Mesothelial cell of epicardium (in vitro differentiated cells): ENCODE data around the gene MS4A14. TPM values are rescaled to one million over a fixed set of nuclear protein-coding genes. Genes with fewer than 3 reads are reported as not detected.

Experiments
- DNase-seq, 2 experiments: peaks; one replicate each; pipeline ENCODE4 v3.0.0; 2021; ENCODE audit warnings: low spot score in 2 of 2; ENCODE audit not compliant: unreplicated experiment in 2 of 2
- H3K27ac Mint-ChIP-seq: 2 replicates; pipeline ENCODE4 v1.8.0; 2021; ENCODE audit warnings: mixed read lengths
- H3K27me3 Mint-ChIP-seq: 2 replicates; pipeline ENCODE4 v1.8.0; 2021; ENCODE audit warnings: low read depth, mixed read lengths
- H3K36me3 Mint-ChIP-seq: 2 replicates; pipeline ENCODE4 v1.8.0; 2021; ENCODE audit warnings: mixed read lengths
- H3K4me1 Mint-ChIP-seq: 2 replicates; pipeline ENCODE4 v1.8.0; 2021; ENCODE audit warnings: mixed read lengths
- H3K4me3 Mint-ChIP-seq: 2 replicates; pipeline ENCODE4 v1.8.0; 2021; ENCODE audit warnings: mild to moderate bottlenecking, moderate library complexity, mixed read lengths
- H3K9me3 Mint-ChIP-seq: 2 replicates; pipeline ENCODE4 v1.8.0; 2021; ENCODE audit warnings: mixed read lengths
- total RNA-seq: library from RNA; stranded (reverse); gene quantifications from 3 replicates; pipeline ENCODE4 v1.2.1, GENCODE V29; 2021
- TF ChIP-seq, protein P1 (sequence below): fragments of 200-600 bp; sonication (generic); IDR thresholded peaks from one replicate; pipeline ENCODE4 v1.5.0; 2021; ENCODE audit warnings: antibody characterized with exemption; ENCODE audit not compliant: unreplicated experiment

MS4A14 gene
- total RNA-seq, 1 donor from 2014 or later = not detected

DNA sequence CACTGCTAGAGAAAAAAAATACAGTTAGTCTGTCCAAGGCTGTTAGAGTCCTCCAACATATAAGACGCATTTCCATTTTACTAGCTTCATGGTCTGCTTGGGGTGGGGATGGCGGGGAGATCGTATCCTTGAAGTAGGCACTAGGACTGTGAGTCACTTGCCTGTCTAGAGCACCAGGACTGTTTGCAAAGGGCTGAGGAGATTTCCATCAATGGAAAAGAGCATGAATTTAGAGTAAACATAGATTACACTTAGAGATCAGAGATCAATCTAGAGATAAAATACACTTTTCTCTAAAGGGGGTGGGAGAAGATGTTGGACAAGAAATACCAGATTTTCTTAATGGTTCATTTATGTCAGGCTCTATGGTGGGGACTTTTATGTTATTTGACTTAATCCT, 19.7 kb upstream of the MS4A14 start:
- TF ChIP-seq, protein P1, sequence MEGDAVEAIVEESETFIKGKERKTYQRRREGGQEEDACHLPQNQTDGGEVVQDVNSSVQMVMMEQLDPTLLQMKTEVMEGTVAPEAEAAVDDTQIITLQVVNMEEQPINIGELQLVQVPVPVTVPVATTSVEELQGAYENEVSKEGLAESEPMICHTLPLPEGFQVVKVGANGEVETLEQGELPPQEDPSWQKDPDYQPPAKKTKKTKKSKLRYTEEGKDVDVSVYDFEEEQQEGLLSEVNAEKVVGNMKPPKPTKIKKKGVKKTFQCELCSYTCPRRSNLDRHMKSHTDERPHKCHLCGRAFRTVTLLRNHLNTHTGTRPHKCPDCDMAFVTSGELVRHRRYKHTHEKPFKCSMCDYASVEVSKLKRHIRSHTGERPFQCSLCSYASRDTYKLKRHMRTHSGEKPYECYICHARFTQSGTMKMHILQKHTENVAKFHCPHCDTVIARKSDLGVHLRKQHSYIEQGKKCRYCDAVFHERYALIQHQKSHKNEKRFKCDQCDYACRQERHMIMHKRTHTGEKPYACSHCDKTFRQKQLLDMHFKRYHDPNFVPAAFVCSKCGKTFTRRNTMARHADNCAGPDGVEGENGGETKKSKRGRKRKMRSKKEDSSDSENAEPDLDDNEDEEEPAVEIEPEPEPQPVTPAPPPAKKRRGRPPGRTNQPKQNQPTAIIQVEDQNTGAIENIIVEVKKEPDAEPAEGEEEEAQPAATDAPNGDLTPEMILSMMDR = no peak
- Mint-ChIP-seq H3K4me3 (no peak overlapping the region), H3K27me3 (peaks cover 6% of the 10 kb centered on the region), H3K9me3 (no peaks in the 10 kb centered on the region), H3K4me1 (no peaks in the 10 kb centered on the region), H3K27ac (no peak overlapping the region), H3K36me3 (no peaks in the 10 kb centered on the region)
- DNase-seq = no peak

DNA sequence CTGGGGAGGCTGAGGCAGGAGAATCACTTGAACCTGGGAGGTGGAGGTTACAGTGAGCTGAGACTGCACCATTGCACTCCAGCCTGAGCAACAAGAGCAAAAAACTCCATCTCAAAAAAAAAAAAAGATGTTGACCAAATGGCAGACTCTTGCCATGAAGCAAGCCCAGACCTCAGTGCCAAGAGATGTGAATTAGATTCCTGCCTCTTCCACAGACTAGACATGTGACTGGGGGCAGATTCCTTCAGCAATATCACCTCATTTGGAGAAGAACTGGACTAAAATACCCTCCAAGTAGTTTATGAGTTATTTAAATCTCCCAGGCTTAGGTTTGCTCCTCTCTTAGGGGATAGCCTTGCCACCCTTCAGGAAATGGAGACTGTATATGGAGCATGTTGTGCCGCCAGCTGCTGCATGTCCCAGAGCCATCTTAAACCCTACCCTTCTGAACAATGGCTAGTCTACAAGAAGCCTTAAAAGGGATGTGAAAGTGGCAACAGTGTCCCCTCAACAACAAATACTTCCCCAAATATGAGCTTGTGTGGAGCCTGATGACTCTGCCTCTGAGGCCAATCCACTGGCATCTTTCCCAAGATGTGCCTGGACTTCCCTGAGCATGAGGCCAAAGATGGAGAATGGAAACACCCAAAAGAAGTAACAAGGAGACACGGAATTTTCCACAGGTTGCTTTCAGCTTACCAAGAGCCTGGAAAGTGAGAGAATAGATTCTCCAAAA, 18.7 kb upstream of the MS4A14 start:
- H3K9me3 Mint-ChIP-seq = no peaks in the 10 kb centered on the region
- no peaks in the 10 kb centered on the region for H3K4me1 Mint-ChIP-seq
- no peaks in the 10 kb centered on the region for H3K36me3 Mint-ChIP-seq
- H3K27ac Mint-ChIP-seq = no peak overlapping the region
- DNase-seq = no peak
- TF ChIP-seq, protein P1 = no peak
- no peak overlapping the region for H3K4me3 Mint-ChIP-seq
- peaks cover 6% of the 10 kb centered on the region for H3K27me3 Mint-ChIP-seq

- Mint-ChIP-seq H3K27me3 (peaks cover 6% of the 10 kb centered on the region), H3K9me3 (no peaks in the 10 kb centered on the region), H3K4me3 (no peak within 1 kb of the TSS), H3K4me1 (no peaks in the 10 kb centered on the region), H3K36me3 (no peaks in the 10 kb centered on the region), H3K27ac (no peak within 1 kb of the TSS)
- TF ChIP-seq, protein P1 = no peak
- DNase-seq = no peak
Measured at GRCh38 chr11:60378354-60378753, 17.9 kb upstream of the MS4A14 start, which contains the start of gene MS4A7. Gene MS4A7 (plus strand): TSS chr11:60378532. CDS start chr11:60383142, 4,610 bp downstream.

GRCh38 chr11:60389279-60389910, 6.9 kb upstream of the MS4A14 start:
- no peak for DNase-seq
- TF ChIP-seq, protein P1 = no peak
- Mint-ChIP-seq H3K4me3 (no peak overlapping the region), H3K27ac (no peak overlapping the region), H3K4me1 (no peaks in the 10 kb centered on the region), H3K36me3 (no peaks in the 10 kb centered on the region), H3K27me3 (no peaks in the 10 kb centered on the region), H3K9me3 (no peaks in the 10 kb centered on the region)

DNA sequence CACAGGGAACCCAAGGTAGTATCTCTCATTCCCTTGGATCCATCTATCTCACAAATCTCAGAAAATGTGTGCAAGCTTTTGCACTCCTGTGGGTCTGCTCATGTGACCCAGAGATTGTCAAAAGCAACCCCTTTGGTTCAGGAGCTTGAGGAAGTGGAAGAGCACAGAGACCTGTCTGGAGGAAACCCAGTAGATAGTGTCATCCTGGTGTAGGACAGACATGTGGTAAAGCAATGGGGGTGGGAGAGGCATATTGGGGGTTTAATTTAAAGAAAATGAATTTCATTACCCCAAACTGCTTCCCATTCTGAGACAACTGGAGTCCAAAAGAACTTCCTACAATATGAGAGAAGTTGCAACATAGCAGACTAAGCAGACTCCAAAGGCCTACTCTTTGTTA, 5.8 kb upstream of the MS4A14 start:
- no peak for DNase-seq
- Mint-ChIP-seq H3K27ac (no peak overlapping the region), H3K9me3 (no peaks in the 10 kb centered on the region), H3K4me3 (no peak overlapping the region), H3K4me1 (no peaks in the 10 kb centered on the region), H3K36me3 (no peaks in the 10 kb centered on the region), H3K27me3 (no peaks in the 10 kb centered on the region)
- TF ChIP-seq, protein P1 = no peak
